Raji (cell line): Measurements from ENCODE around the gene SP9.

ENCODE experiments used
- POLR2A ChIP-seq: IDR thresholded peaks from 2 replicates; pipeline ENCODE4 v1.6.1; 2011; ENCODE audit warnings: low read depth, low read length, control low read depth; ENCODE audit not compliant: insufficient read depth

The SP9 gene

GRCh38 chr2:174334781-174335251, at the start of gene SP9:
SP9 (plus strand) TSS chr2:174334954; CDS start chr2:174335093, 139 bp downstream.
- TF ChIP-seq POLR2A, result no peak

- TF ChIP-seq POLR2A, result no peak
These were observed 48.6 kb upstream of the SP9 start for GRCh38 chr2:174286172-174286571.

GRCh38 chr2:174292908-174293307, 41.8 kb upstream of the SP9 start:
- no peak for TF ChIP-seq POLR2A

DNA sequence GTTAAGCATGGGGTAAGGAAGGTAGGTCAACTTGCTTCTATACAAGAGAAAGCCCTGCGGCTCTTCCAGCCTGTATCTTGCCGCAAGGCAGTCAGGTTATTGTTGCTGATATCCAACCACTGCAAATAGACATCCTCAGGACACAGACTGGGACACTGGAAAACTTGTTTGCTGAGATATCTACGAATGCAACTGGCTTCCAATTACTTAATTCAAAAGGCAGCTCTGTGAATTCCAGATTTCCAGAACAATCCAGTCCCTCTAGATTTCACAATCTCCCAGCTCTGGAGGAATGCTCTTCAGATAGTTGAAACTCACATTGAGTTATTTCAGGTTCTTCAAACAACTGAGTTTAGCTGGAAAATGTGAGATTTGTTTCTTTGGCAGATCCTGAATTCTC, 34.6 kb upstream of the SP9 start:
- no peak for TF ChIP-seq POLR2A

GRCh38 chr2:174312581-174313234, 22.0 kb upstream of the SP9 start:
- TF ChIP-seq POLR2A, result no peak

DNA sequence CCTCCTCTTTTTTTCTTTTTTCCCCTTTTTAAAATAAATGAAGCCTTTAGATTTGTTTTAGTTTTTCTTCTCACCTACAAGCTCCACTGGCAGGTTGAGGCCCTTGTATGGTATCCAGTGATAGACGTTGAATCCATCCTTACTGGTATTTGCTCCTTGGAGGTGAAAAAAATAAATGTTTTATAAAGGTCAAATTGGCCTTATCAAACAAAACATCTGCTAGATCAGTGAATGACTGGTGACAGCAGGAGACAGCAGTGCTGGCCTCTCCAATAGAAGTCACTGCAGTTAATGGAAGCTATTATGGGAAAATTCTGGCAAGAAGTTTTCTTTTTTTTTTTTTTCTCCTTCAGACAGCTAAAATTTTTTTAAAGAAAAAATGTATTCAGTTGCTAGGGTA, 12.6 kb upstream of the SP9 start:
- no peak for TF ChIP-seq POLR2A

GRCh38 chr2:174322746-174323145, 12.0 kb upstream of the SP9 start:
- TF ChIP-seq POLR2A, result no peak

DNA sequence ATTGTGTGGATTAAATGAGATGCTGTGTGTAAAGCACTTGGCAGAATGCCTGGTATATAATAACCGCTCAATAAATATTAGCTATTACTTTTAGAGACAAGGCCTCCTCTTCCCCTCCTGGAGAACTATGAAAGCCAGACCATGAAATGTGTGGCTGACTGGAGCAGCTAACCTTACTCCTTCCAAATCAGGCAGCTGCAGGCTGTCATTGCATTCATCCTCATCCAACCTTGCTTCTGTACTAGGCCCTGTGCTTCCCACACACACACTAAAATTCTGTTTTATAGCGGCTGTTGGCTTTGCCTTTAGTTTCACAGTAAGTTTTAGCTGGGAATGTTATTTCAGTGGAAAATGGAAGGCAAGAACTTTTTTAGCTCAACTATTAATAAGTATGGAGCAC, 10.2 kb upstream of the SP9 start:
- TF ChIP-seq POLR2A, result no peak

GRCh38 chr2:174325373-174326160, 9.2 kb upstream of the SP9 start:
- no peak for TF ChIP-seq POLR2A

DNA sequence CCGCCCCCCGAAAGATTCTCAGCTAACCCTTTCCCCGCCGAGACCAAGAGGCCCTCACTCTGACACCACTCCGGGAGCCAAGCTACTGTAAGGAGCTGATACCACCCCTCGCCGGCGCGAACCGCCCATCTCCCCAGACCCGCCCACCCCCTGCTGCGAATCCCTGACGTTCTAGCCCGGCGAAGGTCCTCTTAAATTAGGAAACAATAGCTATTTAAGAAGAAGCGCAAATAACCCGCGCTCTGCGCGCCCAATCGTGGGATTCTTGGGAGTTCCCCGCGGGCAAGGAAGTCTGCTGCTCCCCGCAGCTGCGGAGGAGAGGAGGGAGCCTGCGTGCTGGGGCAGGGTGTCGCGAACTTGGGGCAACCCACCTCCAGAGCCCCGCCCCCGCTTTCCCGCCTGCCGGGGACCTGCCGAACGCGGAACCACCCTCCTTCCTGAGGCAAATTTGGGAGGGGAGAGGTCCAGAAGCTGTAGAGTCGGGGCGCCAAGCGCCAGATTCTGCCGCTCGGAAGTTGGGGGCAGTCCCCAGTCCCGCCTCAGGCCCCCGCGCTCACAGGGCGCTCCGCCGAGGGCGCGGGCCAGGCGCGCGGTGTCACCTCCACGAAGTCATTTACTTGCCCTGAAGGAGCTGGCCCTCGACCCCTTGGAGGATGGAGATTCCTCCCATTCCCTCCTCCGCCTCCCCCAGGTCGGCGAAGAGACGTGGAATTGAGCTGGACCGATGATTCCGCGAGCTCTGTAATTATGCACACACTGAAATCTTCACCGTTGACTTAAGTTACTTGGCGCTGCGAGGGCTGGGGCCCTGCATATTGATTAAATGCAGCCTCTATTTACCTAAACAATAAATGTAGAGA, 8.4 kb upstream of the SP9 start:
- TF ChIP-seq POLR2A, result no peak

DNA sequence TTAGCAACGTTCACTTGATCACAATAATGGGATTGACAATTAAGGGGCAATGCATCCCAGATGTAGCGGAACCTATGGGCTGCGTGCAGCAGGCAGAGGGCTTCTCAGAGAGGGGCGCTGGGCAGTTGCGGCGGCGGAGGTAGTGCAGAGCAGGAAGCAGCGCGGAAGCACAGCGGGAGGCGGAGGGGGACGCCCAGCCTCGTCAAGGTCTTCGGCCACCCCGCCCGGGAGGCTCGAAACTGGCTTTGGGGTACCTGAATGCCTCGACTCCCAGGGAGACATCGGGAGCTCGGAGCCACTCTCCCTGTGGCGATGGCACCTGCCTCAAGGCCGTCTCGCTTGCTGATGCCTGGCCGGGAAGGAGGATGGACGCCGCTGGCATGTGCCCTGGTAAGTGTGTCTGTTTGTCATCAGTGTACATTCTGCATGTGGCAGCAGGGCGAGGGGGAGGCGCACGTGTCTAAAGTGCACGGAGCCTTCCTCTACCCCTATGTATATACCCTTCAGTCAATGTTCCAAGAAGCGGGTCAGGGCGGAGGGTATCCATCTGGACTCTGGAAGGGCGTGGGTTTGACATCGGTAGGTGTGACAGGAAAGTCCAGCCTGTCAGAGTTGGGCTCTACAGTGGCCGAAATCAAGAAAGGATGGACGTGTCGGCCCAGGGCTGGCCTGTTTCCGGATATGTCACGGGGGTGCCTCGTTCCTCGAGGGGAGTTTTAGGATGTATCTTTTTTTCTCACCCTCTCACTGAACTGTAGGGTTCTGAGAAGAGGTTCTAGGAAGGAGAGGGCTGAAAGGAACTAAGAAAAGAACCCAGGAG, 7.5 kb upstream of the SP9 start:
- no peak for TF ChIP-seq POLR2A

DNA sequence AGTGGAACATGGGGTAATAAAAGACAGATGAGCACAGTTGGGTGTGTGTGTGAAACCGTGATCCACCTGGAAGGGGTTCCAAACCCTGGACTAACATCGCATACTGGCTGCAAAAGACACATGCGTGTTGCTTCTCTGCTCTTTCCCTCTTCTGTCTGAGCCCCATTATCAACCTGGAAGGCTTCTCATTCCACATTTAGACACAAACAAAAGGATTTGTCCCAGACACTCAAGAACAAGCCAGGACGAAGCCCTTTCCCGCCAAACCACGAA, 7.0 kb upstream of the SP9 start:
- no peak for TF ChIP-seq POLR2A

GRCh38 chr2:174328114-174328960, 6.4 kb upstream of the SP9 start:
- TF ChIP-seq POLR2A, result no peak
